CD4-positive, alpha-beta T cell treated with Interleukin-6 at 100 ng/mL for 8 hours (primary cell): ENCODE measurements around the gene PHKA1.
"Not testable (repeated sequence)": the region's sequence is repeated elsewhere in the genome, so short reads cannot be mapped to it uniquely, and the experiment has no call there.

Experiments used
- DNase-seq: peaks from one replicate; pipeline ENCODE4 v3.0.0-alpha.2; 2020; ENCODE audit warnings: mixed read lengths, low spot score

PHKA1 gene

DNA sequence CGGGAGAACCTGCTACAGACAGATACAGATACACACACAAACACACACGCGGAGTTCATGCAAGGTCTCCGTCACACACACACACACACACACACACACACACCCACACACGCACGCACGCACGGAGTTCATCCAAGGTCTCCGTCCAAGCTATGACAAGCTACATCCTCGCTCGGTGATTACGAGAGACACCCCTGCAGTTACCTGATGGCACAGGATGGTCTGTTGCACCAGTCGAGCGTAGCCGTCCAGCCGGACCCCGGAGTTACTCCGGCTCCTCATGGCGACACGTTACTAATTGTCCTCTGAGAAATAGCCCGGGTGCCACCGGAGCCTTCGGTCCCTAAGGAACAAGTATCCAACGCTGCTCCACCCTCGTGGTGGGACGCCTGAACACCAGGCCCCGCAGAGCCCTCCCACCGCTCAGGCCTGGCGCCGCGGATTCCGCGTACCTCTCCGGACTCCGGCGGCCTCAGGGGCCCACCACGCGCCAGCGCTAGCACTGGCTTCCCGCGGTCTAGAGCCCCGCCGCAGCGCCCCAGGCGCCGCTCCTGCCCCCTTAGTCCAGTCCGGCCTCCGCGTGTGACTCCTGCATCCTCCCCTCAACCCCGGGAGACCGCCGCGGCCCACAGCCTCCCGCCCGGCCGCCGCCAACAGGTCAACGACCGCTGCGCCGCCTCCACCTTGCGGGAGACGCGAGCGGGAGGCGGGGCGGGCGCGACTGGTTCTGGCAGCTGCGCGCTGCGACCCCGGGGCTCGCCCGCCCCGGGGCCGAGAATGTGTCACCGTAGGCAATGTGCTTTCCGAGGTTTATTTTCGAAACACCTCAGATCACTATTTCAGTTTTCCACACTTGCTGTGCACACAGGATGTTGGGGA lies at the start of gene PHKA1:
Gene PHKA1, minus strand, starts transcription at position 708 of the 879 bp plus-strand sequence. Its CDS starts 426 bp downstream, at position 282.
- DNase-seq = not testable (repeated sequence)

DNA sequence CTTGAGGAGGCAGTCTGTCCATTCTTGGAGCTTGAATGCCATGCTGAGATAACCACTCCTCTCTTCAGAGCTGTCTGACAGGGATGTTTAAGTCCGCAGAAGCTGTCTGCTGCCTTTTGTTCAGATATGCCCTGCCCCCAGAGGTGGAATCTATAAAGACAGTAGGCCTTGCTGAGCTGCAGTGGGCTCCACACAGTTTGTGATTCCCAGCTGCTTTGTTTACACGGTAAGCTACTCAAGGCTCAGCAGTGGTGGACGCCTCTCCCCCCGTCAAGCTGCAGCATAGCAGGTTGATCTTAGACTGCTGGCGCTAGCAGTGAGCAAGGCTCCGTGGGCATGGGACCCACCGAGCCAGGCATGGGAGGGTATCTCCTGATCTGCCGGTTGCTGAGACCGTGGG lies 46.3 kb upstream of the PHKA1 start:
- DNase-seq = not testable (repeated sequence)

DNA sequence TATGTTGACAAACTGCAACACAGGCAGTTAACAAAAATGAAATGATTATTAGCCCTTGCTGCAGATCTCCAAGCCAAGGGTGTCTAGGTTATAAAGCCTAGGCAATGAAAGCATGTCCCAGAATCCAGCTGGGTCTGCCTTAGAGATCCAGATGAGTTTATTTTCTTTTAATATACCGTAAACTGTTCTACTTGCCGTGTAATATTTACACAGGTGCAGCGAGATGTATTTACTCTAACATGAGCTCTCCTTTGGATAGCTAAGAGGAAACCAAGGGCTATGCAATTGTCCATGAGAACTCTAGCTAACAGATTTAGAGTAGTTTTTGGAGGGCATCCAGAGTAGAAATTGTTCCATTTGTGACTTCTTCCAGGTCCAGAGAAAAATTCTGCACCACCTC lies 34.4 kb upstream of the PHKA1 start:
- not testable (repeated sequence) for DNase-seq

DNA sequence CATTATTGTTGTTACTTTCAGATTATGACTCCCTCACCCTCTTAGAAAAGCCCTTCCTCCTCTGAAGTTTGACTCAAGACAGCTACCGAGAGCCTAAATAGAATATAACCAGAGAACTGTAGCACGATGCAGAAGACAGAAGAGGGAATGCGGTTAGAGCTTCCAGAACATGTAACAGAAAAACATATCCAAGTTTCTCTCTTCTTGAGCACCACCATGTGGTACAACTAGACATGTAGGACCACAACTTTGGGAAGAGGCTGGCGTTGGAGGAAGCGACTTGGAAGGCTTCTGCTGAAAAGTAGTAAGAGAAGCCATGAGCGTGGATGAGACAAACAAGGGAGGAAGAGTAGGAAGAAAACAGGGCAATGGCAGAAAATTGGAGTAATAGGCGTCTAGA lies 31.4 kb upstream of the PHKA1 start:
- not testable (repeated sequence) for DNase-seq

DNA sequence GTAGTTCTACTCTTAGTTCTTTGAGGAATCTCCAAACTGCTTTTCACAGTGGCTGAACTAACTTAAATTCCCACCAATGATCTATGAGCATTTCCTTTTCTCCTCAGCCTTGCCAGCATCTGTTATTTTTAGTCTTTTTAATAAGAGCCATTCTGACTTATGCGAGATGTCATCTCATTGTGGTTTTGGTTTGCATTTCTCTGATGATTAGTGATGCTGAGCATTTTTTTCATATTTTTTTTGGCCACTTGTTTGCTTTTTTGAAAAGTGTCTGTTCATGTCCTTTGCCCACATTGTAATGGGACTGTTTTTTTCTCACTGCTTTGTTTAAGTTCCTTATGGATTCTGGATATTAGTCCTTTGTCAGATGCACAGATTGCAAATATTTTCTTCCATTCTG lies 21.5 kb upstream of the PHKA1 start:
- DNase-seq = no peak

DNA sequence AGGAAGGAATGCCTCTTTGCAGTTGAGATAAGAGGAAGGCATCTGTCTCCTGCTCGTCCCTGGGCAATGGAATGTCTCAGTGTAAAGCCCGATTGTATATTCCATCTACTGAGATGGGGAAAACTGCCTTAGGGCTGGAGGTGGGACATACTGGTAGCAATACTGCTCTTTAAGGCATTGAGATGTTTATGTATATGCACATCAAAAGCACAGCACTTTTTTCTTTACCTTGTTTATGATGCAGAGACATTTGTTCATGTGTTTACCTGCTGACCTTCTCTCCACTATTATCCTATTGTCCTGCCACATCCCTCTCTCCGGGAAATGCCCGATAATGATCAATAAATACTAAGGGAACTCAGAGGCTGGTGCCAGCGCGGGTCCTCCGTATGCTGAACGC lies 19.5 kb upstream of the PHKA1 start:
- DNase-seq = not testable (repeated sequence)

DNA sequence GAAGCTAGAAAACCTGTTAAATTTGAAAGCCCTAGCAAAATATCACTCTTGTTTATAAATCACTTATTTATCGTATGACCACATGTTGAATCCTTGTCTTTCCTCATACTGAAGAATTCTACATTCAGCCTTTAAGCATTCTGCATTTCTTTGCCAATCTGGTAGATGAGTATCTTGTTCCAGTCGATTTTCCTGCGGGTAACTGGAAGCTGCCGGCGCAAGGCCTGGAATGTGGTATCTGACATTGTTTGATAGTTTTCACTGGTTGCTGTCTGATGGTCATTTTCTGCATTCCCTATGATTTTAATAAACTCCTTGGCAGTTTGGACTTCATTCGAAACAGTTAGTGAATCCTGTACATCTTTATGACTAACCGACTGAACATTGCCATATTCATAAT lies 13.7 kb upstream of the PHKA1 start:
- DNase-seq = no peak

DNA sequence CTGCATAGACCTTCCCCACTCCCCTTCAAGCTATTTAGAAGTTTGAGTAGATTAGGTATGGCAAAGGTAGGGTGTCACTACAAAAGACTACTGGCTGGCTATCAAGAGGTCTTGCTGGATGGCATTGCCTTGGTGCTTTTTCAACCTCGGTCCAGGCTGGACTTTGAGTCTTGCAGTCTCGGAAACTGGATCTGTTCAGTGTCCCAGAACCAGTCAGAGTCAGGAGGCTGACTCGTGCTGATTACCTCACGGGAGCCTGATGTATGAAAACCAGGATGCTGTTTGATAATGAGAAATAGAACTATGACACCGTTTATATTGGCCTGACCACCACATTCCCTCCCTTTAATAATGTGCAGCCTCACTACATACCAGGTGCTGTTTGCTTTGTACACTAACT lies 2.7 kb upstream of the PHKA1 start:
- no peak for DNase-seq

DNA sequence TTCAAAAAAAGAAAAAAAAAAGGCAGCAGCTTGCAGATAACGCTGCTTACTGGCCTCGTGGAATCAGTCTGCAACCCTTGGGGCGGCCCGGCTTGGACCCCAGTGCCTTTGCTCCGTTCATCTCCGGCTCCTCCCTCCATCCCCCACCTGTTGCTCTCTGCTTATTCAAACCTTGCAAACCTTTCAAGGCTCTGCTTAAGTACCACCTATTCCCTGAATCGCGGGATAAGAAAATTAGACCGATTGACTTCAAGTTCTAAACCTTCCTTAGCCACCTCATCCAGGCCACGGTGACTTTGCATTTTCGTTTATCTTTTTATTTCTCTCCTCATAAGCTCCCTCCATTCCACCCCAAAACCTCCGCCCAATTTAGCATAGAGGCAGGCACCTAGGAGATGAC lies 1.4 kb upstream of the PHKA1 start:
- no peak for DNase-seq

DNA sequence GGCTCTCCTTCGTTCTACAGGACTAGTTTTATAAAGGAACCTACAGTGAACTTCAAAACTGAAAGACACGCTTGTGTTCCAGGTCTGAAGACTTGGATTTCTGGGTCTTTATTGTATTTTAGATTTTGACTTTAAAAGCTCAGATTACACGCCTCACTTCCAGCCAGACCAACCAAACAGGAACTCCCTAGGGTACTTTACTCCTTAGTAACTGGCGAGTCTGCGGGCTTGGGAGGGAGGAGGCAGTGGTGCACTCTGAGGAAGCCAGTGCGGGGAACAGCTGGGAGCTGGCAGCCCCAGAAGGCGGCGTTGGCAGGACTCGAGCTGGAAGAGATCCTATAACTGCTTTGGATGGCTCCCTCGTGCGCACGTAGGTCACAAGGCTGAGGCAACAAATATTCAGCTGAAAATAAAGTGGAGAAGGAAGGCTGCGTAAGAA lies 391 bp upstream of the PHKA1 start:
- DNase-seq = no peak

DNA sequence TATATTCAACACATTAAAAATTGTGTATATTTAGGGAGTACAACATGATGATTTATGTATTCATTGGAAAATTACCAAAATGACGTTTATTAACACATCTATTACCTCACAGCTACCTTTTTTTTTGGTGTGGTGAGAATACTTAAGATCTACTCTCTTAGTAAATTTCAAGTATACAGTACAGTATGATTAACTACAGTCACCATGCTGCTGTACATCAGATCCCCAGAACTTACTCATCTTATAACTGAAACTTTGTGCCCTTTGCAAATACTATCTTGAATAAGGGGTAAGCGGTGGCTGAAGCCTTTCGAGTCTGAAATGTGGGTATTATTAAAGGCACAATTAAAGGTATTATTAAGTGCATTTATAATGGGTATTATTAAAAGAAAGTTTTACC lies 976 bp downstream of the PHKA1 start:
- DNase-seq = no peak

DNA sequence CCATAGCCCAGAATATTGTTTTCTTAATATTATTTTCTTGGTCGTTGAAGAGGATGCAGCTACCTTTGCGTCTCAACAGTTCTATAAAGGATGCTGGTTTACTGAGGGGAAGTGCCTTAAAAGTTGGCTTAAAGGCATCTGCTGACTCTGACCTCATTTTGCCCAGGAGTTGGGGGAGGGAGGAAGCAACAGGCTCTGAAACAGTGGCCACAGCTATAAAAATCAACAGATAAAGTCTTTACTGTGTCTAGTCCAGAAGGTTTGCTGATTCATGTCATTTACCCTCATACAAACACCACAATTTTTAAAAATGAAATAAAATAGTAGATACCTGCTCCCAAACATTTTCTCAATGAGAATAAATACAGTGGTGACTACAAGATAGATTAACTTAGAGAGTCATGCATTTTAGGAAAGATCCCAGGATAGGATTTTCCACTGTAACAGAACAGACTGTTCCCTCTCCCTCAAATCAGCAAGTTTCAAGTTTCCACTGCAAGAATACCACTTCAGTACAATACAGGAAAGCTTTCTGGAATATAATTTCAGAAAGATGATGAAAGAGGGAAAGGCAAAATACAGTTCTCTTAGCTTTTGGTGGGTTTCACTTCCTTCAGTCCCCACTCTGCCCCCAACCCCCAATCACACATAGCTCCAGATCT lies 1.9 kb downstream of the PHKA1 start:
- DNase-seq = no peak

DNA sequence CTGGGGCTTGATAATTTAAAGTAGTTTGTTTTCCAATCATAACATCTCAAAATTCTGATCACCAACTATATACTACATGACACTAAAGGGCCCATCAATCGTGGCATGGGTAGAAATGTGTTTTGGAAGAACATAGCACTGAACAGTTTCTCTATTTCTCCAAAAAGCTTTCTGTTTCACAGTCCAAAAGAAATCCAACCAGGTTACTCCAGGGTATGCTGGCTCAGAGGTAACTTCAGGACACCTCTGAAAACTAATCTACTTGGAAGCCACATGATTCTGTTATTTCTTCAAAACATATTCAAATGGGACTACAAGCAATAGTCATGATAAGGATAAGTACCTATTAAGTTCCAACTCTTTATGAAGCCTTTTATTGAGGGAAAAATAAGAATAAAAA lies 8.3 kb downstream of the PHKA1 start:
- no peak for DNase-seq

DNA sequence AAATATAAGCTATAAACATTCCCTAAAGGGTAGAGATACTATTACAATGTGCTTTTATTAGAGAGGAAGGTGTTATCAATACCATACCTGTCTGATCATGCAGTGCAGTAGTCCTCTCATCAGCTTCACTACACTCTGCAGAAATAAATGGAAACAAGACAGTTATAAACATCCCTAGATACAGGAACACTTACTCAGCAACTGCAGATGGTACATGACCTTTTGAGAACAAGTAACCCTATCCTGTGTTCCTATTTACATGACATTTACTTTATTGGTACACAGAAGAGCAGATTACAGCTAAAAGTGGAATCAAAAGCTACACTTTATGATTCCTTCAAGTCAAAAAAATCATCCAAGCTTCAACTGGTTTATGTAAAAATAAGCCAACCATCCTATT lies 9.0 kb downstream of the PHKA1 start:
- no peak for DNase-seq

DNA sequence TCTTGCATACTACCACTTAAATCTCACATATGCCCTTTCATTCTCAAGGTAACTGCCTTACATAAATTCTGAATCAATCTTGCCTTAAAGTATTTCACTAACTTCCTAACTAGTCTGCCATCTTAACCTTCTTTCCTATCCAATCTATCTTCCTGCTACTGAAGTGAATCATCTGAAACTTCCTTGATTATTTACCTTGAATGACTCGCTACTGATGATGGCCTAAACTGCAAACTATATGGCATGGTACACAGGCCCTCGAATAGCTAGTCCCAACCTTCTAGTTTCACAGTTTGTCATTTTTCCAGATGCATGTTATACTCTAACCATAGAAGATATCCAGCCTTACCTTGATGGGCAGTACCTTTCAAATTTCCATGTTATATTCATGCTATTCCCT lies 19.9 kb downstream of the PHKA1 start:
- DNase-seq = no peak

DNA sequence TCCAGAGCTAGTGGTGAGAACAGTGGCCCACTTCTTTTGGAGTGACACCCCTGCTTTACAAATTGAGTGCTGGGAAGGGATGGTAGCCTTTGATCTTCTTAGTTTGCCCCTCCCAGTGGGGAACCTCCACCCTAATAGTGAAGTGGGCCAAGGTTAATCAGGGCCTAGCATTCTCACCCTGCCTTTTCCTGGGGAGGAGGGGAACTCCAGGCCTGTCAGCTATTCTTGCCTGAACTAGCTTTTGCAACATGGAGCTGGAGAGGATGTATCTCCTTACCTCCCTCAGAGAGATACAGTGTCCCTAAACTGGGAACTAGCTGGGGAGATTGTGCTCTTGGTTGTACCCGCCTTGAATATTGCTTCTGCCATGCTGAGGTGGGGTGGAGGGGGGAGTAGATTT lies 20.6 kb downstream of the PHKA1 start:
- DNase-seq = no peak

DNA sequence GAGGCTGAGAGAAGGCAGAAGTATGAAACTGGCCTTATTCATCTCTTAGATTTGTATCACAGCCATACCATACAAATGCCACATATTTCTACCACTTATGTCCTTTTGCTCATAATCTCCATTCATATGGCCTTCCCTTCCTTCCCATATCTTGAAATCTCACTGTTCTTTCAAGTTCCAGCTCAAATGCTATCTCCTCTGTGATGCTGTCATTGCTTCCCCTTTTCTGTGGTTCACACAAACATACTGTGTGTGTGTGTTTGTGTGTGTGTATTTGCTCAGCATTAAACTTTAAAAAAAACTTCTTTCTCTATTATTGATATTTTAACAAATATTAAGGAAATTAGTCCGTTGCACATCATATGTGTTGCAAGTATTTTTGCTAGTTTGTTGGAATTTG lies 26.7 kb downstream of the PHKA1 start:
- DNase-seq = no peak

DNA sequence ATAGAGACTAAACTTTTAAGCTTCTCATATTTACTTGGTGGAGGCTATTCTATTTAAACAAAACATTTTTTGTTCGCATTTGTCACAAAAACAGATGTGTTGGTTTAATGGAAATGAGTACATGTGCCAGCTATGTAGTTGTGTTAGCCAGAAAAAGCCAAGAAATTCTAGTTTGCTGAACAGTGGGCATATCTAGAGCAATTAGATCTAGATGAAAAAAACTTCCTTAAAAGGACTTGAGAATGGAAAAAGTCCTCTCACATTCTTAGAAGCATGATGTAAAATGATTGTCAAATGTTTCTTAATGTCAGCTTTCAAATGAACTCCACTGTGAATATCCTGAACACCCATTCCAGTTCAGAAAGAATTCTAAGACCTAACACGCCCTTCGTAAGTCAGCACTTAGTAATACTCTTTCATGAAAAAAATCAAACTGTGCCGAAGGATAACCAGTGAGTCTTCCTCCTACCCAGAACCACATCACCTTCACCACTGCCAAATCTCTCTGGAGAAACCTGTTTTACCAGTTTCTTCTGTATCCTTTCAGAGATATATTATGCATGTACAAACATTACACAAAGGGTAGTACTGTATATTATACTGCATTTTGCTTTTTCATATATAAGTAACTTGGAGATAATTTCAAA lies 28.2 kb downstream of the PHKA1 start:
- no peak for DNase-seq

DNA sequence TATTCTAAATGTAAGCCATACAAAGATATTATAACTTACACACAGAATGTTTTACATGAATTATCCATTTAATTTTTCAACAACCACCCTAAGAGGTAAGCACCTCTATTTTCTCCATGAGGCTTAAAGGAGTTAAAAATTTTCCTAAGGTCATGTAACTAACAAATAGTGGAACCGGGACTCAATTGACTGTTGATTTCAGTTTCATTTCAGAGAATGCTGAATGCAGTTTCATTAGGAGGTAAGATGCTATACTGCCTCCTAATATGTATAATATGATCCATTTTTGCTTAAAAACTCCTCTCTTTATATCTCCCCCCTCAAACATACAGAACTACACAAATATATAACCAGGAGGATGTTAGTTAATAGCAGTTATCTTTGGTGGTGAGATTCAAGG lies 29.1 kb downstream of the PHKA1 start:
- no peak for DNase-seq

DNA sequence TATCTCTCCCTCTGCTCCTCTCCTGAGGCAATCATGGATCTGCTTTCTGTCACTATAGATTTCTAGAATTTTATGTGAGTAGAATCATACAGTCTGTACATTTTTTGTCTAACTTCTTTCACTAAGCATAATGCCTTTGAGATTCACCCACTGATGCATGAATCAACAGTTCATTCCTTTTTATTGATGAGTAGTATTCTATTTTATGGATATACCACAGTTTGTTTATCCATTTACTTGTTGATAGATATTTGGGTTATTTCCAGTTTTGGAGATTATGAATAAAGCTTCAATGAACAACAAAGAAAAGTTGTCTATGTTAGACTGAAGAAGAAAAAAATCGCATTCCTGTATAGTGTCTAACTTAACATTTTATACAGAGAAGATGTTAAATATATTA lies 30.5 kb downstream of the PHKA1 start:
- no peak for DNase-seq

DNA sequence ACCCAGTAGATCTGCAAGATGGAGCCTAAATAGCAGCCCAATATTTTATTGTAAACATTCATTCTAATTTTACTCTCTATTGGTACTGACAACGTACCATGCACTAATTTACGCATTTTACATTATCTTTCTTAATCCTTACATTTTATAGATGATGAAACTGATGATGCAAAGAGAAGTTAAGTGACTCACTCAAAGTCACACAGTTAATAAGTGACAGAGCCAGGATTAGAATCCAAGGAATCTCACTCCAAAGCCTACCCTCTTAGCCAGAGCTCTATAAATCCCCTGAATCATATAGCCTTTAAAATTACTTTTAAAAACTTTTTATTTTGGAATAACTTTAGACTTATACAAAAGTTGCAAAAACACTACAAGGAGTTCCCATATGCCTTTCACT lies 37.6 kb downstream of the PHKA1 start:
- no peak for DNase-seq

DNA sequence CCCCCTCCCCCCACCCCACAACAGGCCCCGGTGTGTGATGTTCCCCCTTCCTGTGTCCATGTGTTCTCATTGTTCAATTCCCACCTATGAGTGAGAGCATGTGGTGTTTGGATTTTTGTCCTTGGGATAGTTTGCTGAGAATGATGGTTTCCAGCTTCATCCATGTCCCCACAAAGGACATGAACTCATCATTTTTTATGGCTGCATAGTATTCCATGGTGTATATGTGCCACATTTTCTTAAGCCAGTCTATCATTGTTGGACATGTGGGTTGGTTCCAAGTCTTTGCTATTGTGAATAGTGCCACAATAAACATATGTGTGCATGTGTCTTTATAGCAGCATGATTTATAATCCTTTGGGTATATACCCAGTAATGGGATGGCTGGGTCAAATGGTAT lies 40.2 kb downstream of the PHKA1 start:
- DNase-seq = not testable (repeated sequence)

DNA sequence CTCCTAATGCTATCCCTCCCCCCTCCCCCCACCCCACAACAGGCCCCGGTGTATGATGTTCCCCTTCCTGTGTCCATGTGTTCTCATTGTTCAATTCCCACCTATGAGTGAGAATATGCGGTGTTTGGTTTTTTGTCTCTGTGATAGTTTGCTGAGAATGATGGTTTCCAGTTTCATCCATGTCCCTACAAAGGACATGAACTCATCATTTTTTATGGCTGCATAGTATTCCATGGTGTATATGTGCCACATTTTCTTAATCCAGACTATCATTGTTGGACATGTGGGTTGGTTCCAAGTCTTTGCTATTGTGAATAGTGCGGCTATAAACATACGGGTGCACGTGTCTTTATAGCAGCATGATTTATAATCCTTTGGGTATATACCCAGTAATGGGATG lies 44.6 kb downstream of the PHKA1 start:
- not testable (repeated sequence) for DNase-seq
